ENCODE measurements around the gene HUWE1. TPM values are rescaled to one million over a fixed set of nuclear protein-coding genes. Genes with fewer than 3 reads are reported as not detected.

Gene HUWE1
- total RNA-seq, 1 donor from 2014 or later = 225 TPM

DNA sequence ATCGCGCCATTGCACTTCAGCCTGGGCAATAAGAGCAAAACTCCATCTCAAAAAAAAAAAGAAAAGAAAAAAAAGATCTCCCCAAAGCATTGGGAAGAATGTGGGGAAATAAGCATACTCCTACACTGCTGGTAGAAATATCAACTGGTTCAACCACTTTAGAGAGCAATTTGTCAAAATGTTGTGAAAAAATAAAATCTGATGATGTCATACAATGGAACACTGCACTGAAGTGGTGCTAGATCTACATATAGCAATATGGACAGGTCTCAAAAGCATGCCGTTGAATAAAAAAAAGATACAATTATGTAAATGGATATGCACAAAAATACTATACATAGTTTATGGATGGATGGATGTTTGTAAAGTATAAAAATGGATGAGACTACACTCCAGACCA is 18.3 kb upstream of the HUWE1 start:
- no peak for TF ChIP-seq EZH2 (IDR thresholded peaks at IDR 0.05; ENCODE audit: insufficient read depth, low read length)
- TF ChIP-seq, protein P1, sequence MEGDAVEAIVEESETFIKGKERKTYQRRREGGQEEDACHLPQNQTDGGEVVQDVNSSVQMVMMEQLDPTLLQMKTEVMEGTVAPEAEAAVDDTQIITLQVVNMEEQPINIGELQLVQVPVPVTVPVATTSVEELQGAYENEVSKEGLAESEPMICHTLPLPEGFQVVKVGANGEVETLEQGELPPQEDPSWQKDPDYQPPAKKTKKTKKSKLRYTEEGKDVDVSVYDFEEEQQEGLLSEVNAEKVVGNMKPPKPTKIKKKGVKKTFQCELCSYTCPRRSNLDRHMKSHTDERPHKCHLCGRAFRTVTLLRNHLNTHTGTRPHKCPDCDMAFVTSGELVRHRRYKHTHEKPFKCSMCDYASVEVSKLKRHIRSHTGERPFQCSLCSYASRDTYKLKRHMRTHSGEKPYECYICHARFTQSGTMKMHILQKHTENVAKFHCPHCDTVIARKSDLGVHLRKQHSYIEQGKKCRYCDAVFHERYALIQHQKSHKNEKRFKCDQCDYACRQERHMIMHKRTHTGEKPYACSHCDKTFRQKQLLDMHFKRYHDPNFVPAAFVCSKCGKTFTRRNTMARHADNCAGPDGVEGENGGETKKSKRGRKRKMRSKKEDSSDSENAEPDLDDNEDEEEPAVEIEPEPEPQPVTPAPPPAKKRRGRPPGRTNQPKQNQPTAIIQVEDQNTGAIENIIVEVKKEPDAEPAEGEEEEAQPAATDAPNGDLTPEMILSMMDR (IDR thresholded peaks at IDR 0.05; ENCODE audit: insufficient read depth, low read depth, low read length) = no peak
- H3K27ac Mint-ChIP-seq (ENCODE audit: unreplicated experiment) = no peak overlapping the region

DNA sequence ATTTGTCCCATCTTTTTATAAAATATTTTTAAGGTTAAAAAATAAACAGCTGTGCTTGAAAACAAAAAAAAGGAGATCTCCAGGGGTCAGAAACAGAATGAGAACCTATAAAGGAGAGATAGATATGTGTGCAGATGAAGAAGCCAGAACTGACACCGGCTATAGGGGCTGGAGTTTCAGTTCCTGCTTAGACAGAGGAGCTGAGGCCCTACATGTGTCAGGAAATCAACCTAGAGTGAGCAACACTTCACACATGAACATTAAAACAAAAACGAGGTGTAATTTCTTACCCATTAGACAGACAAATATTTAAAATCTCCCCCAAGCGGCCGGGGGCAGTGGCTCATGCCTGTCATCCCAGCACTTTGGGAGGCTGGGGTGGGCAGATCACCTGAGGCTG is 17.8 kb upstream of the HUWE1 start:
- no peak overlapping the region for H3K4me3 ChIP-seq (ENCODE audit: insufficient read depth, low read depth, low read length)
- H3K4me3 Mint-ChIP-seq (ENCODE audit: unreplicated experiment) = no peak overlapping the region
- no peaks in the 10 kb centered on the region for H4K20me1 ChIP-seq (ENCODE audit: insufficient read depth, low read length)
- DNase-seq (ENCODE audit: low read depth) (no peak), FAIRE-seq (no peak)
- H3K79me2 ChIP-seq (ENCODE audit: insufficient read depth, low read length) = no peaks in the 10 kb centered on the region
- no peaks in the 10 kb centered on the region for H3K4me1 Mint-ChIP-seq (ENCODE audit: low read depth, unreplicated experiment)
- no peaks in the 10 kb centered on the region for H3K27me3 Mint-ChIP-seq (ENCODE audit: low read depth, unreplicated experiment)
- no peak for TF ChIP-seq EZH2 (IDR thresholded peaks at IDR 0.05; ENCODE audit: insufficient read depth, low read length)
- TF ChIP-seq, protein P1 (IDR thresholded peaks at IDR 0.05; ENCODE audit: insufficient read depth, low read depth, low read length) = no peak
- no peaks in the 10 kb centered on the region for H3K36me3 Mint-ChIP-seq (ENCODE audit: low read depth, unreplicated experiment)
- H3K9ac ChIP-seq (ENCODE audit: low read length) = no peak overlapping the region
- H3K4me1 ChIP-seq (ENCODE audit: insufficient read depth, low read length) = no peaks in the 10 kb centered on the region
- H3K27ac ChIP-seq (ENCODE audit: low read depth, low read length) = no peak overlapping the region
- no peaks in the 10 kb centered on the region for H3K36me3 ChIP-seq (ENCODE audit: insufficient read depth, low read length)
- no peak overlapping the region for H3K27ac Mint-ChIP-seq (ENCODE audit: unreplicated experiment)
- no peak overlapping the region for H2AFZ ChIP-seq (ENCODE audit: low read depth, low read length)
- H3K9me3 Mint-ChIP-seq (ENCODE audit: unreplicated experiment) = no peaks in the 10 kb centered on the region
- H3K27me3 ChIP-seq (ENCODE audit: insufficient read depth, low read length) = no peaks in the 10 kb centered on the region
- H3K4me2 ChIP-seq (ENCODE audit: low read length) = no peak overlapping the region
- no peaks in the 10 kb centered on the region for H3K9me3 ChIP-seq (ENCODE audit: insufficient read depth, low read depth, low read length)

More for the DNA sequence above, 18.3 kb upstream of the HUWE1 start:
- H3K9me3 ChIP-seq (ENCODE audit: insufficient read depth, low read depth, low read length) = no peaks in the 10 kb centered on the region
- H3K27me3 ChIP-seq (ENCODE audit: insufficient read depth, low read length) = no peaks in the 10 kb centered on the region
- H3K4me1 Mint-ChIP-seq (ENCODE audit: low read depth, unreplicated experiment) = no peaks in the 10 kb centered on the region
- no peak overlapping the region for H3K9ac ChIP-seq (ENCODE audit: low read length)
- H3K27ac ChIP-seq (ENCODE audit: low read depth, low read length) = no peak overlapping the region
- H3K4me3 Mint-ChIP-seq (ENCODE audit: unreplicated experiment) = no peak overlapping the region
- H3K4me2 ChIP-seq (ENCODE audit: low read length) = no peak overlapping the region
- no peak for DNase-seq (ENCODE audit: low read depth)
- no peak overlapping the region for H3K4me3 ChIP-seq (ENCODE audit: insufficient read depth, low read depth, low read length)
- H3K36me3 ChIP-seq (ENCODE audit: insufficient read depth, low read length) = no peaks in the 10 kb centered on the region
- no peaks in the 10 kb centered on the region for H3K9me3 Mint-ChIP-seq (ENCODE audit: unreplicated experiment)
- H4K20me1 ChIP-seq (ENCODE audit: insufficient read depth, low read length) = no peaks in the 10 kb centered on the region
- H3K36me3 Mint-ChIP-seq (ENCODE audit: low read depth, unreplicated experiment) = no peaks in the 10 kb centered on the region
- no peaks in the 10 kb centered on the region for H3K4me1 ChIP-seq (ENCODE audit: insufficient read depth, low read length)
- no peaks in the 10 kb centered on the region for H3K27me3 Mint-ChIP-seq (ENCODE audit: low read depth, unreplicated experiment)
- FAIRE-seq = peak; percentile 68
- no peaks in the 10 kb centered on the region for H3K79me2 ChIP-seq (ENCODE audit: insufficient read depth, low read length)
- H2AFZ ChIP-seq (ENCODE audit: low read depth, low read length) = no peak overlapping the region

- H3K4me2 ChIP-seq (ENCODE audit: low read length) = no peak overlapping the region
- Mint-ChIP-seq H3K9me3 (ENCODE audit: unreplicated experiment) (no peaks in the 10 kb centered on the region), H3K4me1 (ENCODE audit: low read depth, unreplicated experiment) (no peaks in the 10 kb centered on the region), H3K27me3 (ENCODE audit: low read depth, unreplicated experiment) (no peaks in the 10 kb centered on the region), H3K27ac (ENCODE audit: unreplicated experiment) (no peak overlapping the region), H3K36me3 (ENCODE audit: low read depth, unreplicated experiment) (no peaks in the 10 kb centered on the region), H3K4me3 (ENCODE audit: unreplicated experiment) (no peak overlapping the region)
- no peak overlapping the region for H3K9ac ChIP-seq (ENCODE audit: low read length)
- TF ChIP-seq EZH2 (IDR thresholded peaks at IDR 0.05; ENCODE audit: insufficient read depth, low read length) = no peak
- TF ChIP-seq, protein P1 (IDR thresholded peaks at IDR 0.05; ENCODE audit: insufficient read depth, low read depth, low read length) = no peak
- H3K4me3 ChIP-seq (ENCODE audit: insufficient read depth, low read depth, low read length) = no peak overlapping the region
- H3K27ac ChIP-seq (ENCODE audit: low read depth, low read length) = no peak overlapping the region
- H3K27me3 ChIP-seq (ENCODE audit: insufficient read depth, low read length) = no peaks in the 10 kb centered on the region
- FAIRE-seq (no peak), DNase-seq (ENCODE audit: low read depth) (no peak)
- no peaks in the 10 kb centered on the region for H3K4me1 ChIP-seq (ENCODE audit: insufficient read depth, low read length)
- no peaks in the 10 kb centered on the region for H3K36me3 ChIP-seq (ENCODE audit: insufficient read depth, low read length)
- no peaks in the 10 kb centered on the region for H3K9me3 ChIP-seq (ENCODE audit: insufficient read depth, low read depth, low read length)
- no peak overlapping the region for H2AFZ ChIP-seq (ENCODE audit: low read depth, low read length)
- H3K79me2 ChIP-seq (ENCODE audit: insufficient read depth, low read length) = no peaks in the 10 kb centered on the region
- H4K20me1 ChIP-seq (ENCODE audit: insufficient read depth, low read length) = no peaks in the 10 kb centered on the region
These were observed 9.5 kb upstream of the HUWE1 start for GRCh38 chrX:53695946-53696549.
